ENCODE results near the gene CDK14. TPM values are rescaled to one million over a fixed set of nuclear protein-coding genes. Genes with fewer than 3 reads are reported as not detected.

The CDK14 gene
- polyA plus RNA-seq, 1 donor: 9.7 TPM

- Histone ChIP-seq H3K27me3 (ENCODE audit: control insufficient read depth, insufficient read depth, low read length) (no peaks in the 10 kb centered on the region), H3K36me3 (ENCODE audit: control insufficient read depth, insufficient read depth, low read length) (no peaks in the 10 kb centered on the region), H3K4me1 (ENCODE audit: control insufficient read depth, insufficient read depth, low read length) (no peaks in the 10 kb centered on the region), H3K27ac (ENCODE audit: low read length) (no peak overlapping the region), H3K9me3 (ENCODE audit: control insufficient read depth, low read depth, low read length) (no peaks in the 10 kb centered on the region), H3K4me3 (ENCODE audit: low read length) (no peak overlapping the region)
- no peak for DNase-seq
- no CpG with 5 or more reads among the region's 3 CpGs for WGBS (ENCODE audit: insufficient coverage, low lambda C conversion rate)
Observed at GRCh38 chr7:90933041-90933440, 336.9 kb downstream of the CDK14 start.

GRCh38 chr7:90933984-90934383 lies 337.9 kb downstream of the CDK14 start:
- no peak overlapping the region for H3K4me3 ChIP-seq (ENCODE audit: low read length)
- no peaks in the 10 kb centered on the region for H3K27me3 ChIP-seq (ENCODE audit: control insufficient read depth, insufficient read depth, low read length)
- WGBS (ENCODE audit: insufficient coverage, low lambda C conversion rate): no CpG with 5 or more reads among the region's 5 CpGs
- no peak for DNase-seq
- no peak overlapping the region for H3K27ac ChIP-seq (ENCODE audit: low read length)
- H3K4me1 ChIP-seq (ENCODE audit: control insufficient read depth, insufficient read depth, low read length): no peaks in the 10 kb centered on the region
- no peaks in the 10 kb centered on the region for H3K9me3 ChIP-seq (ENCODE audit: control insufficient read depth, low read depth, low read length)
- no peaks in the 10 kb centered on the region for H3K36me3 ChIP-seq (ENCODE audit: control insufficient read depth, insufficient read depth, low read length)

GRCh38 chr7:90938371-90938770 lies 342.2 kb downstream of the CDK14 start:
- Histone ChIP-seq H3K4me3 (ENCODE audit: low read length) (no peak overlapping the region), H3K27ac (ENCODE audit: low read length) (no peak overlapping the region), H3K27me3 (ENCODE audit: control insufficient read depth, insufficient read depth, low read length) (no peaks in the 10 kb centered on the region), H3K4me1 (ENCODE audit: control insufficient read depth, insufficient read depth, low read length) (no peaks in the 10 kb centered on the region), H3K9me3 (ENCODE audit: control insufficient read depth, low read depth, low read length) (no peaks in the 10 kb centered on the region), H3K36me3 (ENCODE audit: control insufficient read depth, insufficient read depth, low read length) (no peaks in the 10 kb centered on the region)
- DNase-seq: no peak

DNA sequence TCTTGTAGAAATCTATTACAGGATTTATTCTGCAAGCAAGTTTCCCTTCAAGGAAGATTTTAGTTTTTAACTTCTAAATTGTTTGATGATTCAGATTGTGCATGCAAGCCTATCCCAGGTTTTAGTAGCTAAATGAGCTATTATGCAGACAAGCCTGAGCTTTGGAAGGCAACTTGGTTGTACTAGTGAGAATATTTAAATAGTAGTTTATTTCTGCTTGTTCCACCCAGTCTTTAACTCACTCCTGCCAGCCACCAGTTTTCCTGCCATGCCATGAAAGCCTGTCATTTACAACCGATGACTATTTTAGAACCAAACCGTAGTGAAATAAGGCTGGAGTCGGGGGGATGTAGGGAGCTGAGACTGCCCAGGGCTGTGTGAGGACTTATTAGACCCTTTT lies 343.5 kb downstream of the CDK14 start:
- no peak overlapping the region for H3K27ac ChIP-seq (ENCODE audit: low read length)
- no peaks in the 10 kb centered on the region for H3K4me1 ChIP-seq (ENCODE audit: control insufficient read depth, insufficient read depth, low read length)
- no CpG with 5 or more reads among the region's 3 CpGs for WGBS (ENCODE audit: insufficient coverage, low lambda C conversion rate)
- no peaks in the 10 kb centered on the region for H3K9me3 ChIP-seq (ENCODE audit: control insufficient read depth, low read depth, low read length)
- H3K36me3 ChIP-seq (ENCODE audit: control insufficient read depth, insufficient read depth, low read length): no peaks in the 10 kb centered on the region
- DNase-seq: no peak
- no peak overlapping the region for H3K4me3 ChIP-seq (ENCODE audit: low read length)
- no peaks in the 10 kb centered on the region for H3K27me3 ChIP-seq (ENCODE audit: control insufficient read depth, insufficient read depth, low read length)

DNA sequence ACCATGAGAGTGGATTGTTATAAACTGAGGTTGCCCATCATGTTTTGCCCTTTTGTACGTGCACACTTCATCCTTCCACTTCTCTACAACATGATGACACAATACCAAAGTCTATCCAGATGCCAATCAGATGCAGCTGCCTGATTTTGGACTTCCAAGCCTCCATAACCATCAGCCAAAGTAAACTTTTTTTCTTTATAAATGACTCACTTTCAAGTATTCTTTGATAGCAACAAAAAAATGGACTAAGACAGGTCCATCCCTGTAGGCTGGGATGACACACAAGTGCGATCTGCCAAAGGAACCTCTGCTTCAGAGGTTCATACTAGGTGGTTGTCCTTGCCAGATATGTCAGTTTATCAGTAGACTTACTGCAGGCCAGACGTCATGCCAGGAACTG lies 347.9 kb downstream of the CDK14 start:
- Histone ChIP-seq H3K4me1 (ENCODE audit: control insufficient read depth, insufficient read depth, low read length) (no peaks in the 10 kb centered on the region), H3K9me3 (ENCODE audit: control insufficient read depth, low read depth, low read length) (no peaks in the 10 kb centered on the region), H3K36me3 (ENCODE audit: control insufficient read depth, insufficient read depth, low read length) (no peaks in the 10 kb centered on the region), H3K27ac (ENCODE audit: low read length) (no peak overlapping the region), H3K27me3 (ENCODE audit: control insufficient read depth, insufficient read depth, low read length) (no peaks in the 10 kb centered on the region), H3K4me3 (ENCODE audit: low read length) (no peak overlapping the region)
- no CpG with 5 or more reads among the region's 3 CpGs for WGBS (ENCODE audit: insufficient coverage, low lambda C conversion rate)
- no peak for DNase-seq

GRCh38 chr7:90945104-90945787 lies 349.1 kb downstream of the CDK14 start:
- Histone ChIP-seq H3K27ac (ENCODE audit: low read length) (no peak overlapping the region), H3K27me3 (ENCODE audit: control insufficient read depth, insufficient read depth, low read length) (no peaks in the 10 kb centered on the region), H3K4me3 (ENCODE audit: low read length) (no peak overlapping the region), H3K36me3 (ENCODE audit: control insufficient read depth, insufficient read depth, low read length) (no peaks in the 10 kb centered on the region), H3K4me1 (ENCODE audit: control insufficient read depth, insufficient read depth, low read length) (no peaks in the 10 kb centered on the region), H3K9me3 (ENCODE audit: control insufficient read depth, low read depth, low read length) (no peaks in the 10 kb centered on the region)
- DNase-seq: no peak
- 100% methylated on average over 2 of the region's 5 CpGs for WGBS (ENCODE audit: insufficient coverage, low lambda C conversion rate)

- no peaks in the 10 kb centered on the region for H3K36me3 ChIP-seq (ENCODE audit: control insufficient read depth, insufficient read depth, low read length)
- DNase-seq: no peak
- no peaks in the 10 kb centered on the region for H3K27me3 ChIP-seq (ENCODE audit: control insufficient read depth, insufficient read depth, low read length)
- H3K4me1 ChIP-seq (ENCODE audit: control insufficient read depth, insufficient read depth, low read length): no peaks in the 10 kb centered on the region
- 90% methylated on average over 7 of the region's 10 CpGs for WGBS (ENCODE audit: insufficient coverage, low lambda C conversion rate)
- H3K27ac ChIP-seq (ENCODE audit: low read length): no peak overlapping the region
- no peaks in the 10 kb centered on the region for H3K9me3 ChIP-seq (ENCODE audit: control insufficient read depth, low read depth, low read length)
- no peak overlapping the region for H3K4me3 ChIP-seq (ENCODE audit: low read length)
Observed at GRCh38 chr7:90946730-90947501, 350.8 kb downstream of the CDK14 start.

DNA sequence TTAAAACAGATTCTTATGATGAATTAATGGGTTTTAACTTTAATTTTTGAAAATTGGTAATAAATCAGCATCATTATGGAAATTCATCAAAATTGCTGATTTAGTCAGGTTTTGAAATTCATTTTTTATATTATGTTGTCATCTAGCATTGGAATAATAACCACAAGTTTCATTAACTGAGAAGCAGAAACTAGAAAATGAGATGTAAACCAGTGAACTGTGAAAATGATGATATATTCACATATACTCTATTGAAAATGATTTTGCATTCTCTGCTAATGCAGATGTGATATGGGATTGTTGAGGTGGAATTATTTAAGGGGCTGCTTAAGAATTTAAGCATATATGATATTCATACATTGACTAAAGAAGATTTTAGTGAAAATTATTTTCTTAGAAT lies 352.0 kb downstream of the CDK14 start:
- no peak for DNase-seq
- H3K4me1 ChIP-seq (ENCODE audit: control insufficient read depth, insufficient read depth, low read length): no peaks in the 10 kb centered on the region
- no peaks in the 10 kb centered on the region for H3K36me3 ChIP-seq (ENCODE audit: control insufficient read depth, insufficient read depth, low read length)
- no peaks in the 10 kb centered on the region for H3K9me3 ChIP-seq (ENCODE audit: control insufficient read depth, low read depth, low read length)
- H3K27ac ChIP-seq (ENCODE audit: low read length): no peak overlapping the region
- no peak overlapping the region for H3K4me3 ChIP-seq (ENCODE audit: low read length)
- H3K27me3 ChIP-seq (ENCODE audit: control insufficient read depth, insufficient read depth, low read length): no peaks in the 10 kb centered on the region

GRCh38 chr7:90951229-90951628 lies 355.1 kb downstream of the CDK14 start:
- no CpG with 5 or more reads among the region's 1 CpG for WGBS (ENCODE audit: insufficient coverage, low lambda C conversion rate)
- Histone ChIP-seq H3K27ac (ENCODE audit: low read length) (no peak overlapping the region), H3K36me3 (ENCODE audit: control insufficient read depth, insufficient read depth, low read length) (no peaks in the 10 kb centered on the region), H3K27me3 (ENCODE audit: control insufficient read depth, insufficient read depth, low read length) (no peaks in the 10 kb centered on the region), H3K4me1 (ENCODE audit: control insufficient read depth, insufficient read depth, low read length) (no peaks in the 10 kb centered on the region), H3K4me3 (ENCODE audit: low read length) (no peak overlapping the region), H3K9me3 (ENCODE audit: control insufficient read depth, low read depth, low read length) (no peaks in the 10 kb centered on the region)
- no peak for DNase-seq

- H3K27me3 ChIP-seq (ENCODE audit: control insufficient read depth, insufficient read depth, low read length): no peaks in the 10 kb centered on the region
- 100% methylated on average over 2 of the region's 7 CpGs for WGBS (ENCODE audit: insufficient coverage, low lambda C conversion rate)
- H3K27ac ChIP-seq (ENCODE audit: low read length): no peak overlapping the region
- no peak for DNase-seq
- H3K9me3 ChIP-seq (ENCODE audit: control insufficient read depth, low read depth, low read length): no peaks in the 10 kb centered on the region
- no peaks in the 10 kb centered on the region for H3K36me3 ChIP-seq (ENCODE audit: control insufficient read depth, insufficient read depth, low read length)
- H3K4me1 ChIP-seq (ENCODE audit: control insufficient read depth, insufficient read depth, low read length): no peaks in the 10 kb centered on the region
- H3K4me3 ChIP-seq (ENCODE audit: low read length): no peak overlapping the region
Observed at GRCh38 chr7:90951986-90952954, 356.1 kb downstream of the CDK14 start.

Measured in large intestine (tissue), 3 donors.